Measurements from ENCODE around the gene GABRB2.

Gene GABRB2

DNA sequence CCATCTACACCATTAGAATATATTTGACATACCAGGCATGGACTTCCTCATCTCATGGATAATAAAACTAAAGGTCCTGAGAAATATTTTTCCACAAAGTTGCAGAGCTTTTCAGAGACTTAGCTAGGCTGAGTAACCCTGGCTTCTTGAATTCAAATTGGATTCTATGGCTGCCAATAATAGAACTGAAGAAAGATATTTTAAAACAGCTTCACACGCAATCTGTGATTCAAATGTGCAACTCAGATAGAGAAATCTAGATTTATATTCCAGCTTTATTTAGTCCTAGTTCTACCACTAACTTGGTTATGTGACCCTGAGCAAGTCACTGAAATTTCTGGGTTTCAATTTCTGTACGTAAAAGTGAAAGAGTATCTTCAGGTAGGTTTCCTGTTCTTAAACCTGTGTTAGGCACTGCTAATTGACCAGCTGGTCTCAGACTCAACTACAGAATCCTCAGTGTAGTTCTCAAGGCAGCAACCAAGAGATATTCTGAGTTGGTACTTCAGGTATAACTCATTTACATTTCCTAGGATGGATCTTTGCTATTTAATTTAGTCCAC is 235.3 kb downstream of the GABRB2 start:
- Histone ChIP-seq H2AK5ac (ENCODE audit: low read length) (no peak overlapping the region), H3K27me3 (ENCODE audit: insufficient read depth, low read length, poor library complexity) (no peaks in the 10 kb centered on the region), H2BK5ac (ENCODE audit: low read length) (no peak overlapping the region), H2BK15ac (replicated peaks; ENCODE audit: low read depth) (no peak overlapping the region), H3K79me2 (ENCODE audit: control insufficient read depth, insufficient read depth, low read length) (no peaks in the 10 kb centered on the region), H3K56ac (ENCODE audit: low read length) (no peak overlapping the region), H3K9ac (ENCODE audit: low read length) (no peak overlapping the region), H3K36me3 (ENCODE audit: control insufficient read depth, insufficient read depth, low read length) (no peaks in the 10 kb centered on the region), H4K5ac (ENCODE audit: low read length) (no peak overlapping the region), H4K8ac (ENCODE audit: low read depth, low read length) (no peak overlapping the region), H3K4me3 (ENCODE audit: low read length) (no peak overlapping the region), H3K4me2 (ENCODE audit: low read length) (no peak overlapping the region), H3K4me1 (ENCODE audit: control insufficient read depth, low read depth, low read length) (no peaks in the 10 kb centered on the region), H3K27ac (ENCODE audit: low read depth, low read length) (no peak overlapping the region), H3K23ac (ENCODE audit: low read length) (no peak overlapping the region), H3K4ac (ENCODE audit: low read depth, low read length) (no peak overlapping the region), H2BK120ac (ENCODE audit: low read depth, low read length) (no peak overlapping the region), H3K79me1 (ENCODE audit: low read length) (no peaks in the 10 kb centered on the region), H3K18ac (ENCODE audit: low read length) (no peak overlapping the region)
- WGBS (ENCODE audit: extremely low coverage, insufficient coverage, low lambda C conversion rate) = no CpG with 5 or more reads among the region's 2 CpGs
- DNase-seq = no peak

DNA sequence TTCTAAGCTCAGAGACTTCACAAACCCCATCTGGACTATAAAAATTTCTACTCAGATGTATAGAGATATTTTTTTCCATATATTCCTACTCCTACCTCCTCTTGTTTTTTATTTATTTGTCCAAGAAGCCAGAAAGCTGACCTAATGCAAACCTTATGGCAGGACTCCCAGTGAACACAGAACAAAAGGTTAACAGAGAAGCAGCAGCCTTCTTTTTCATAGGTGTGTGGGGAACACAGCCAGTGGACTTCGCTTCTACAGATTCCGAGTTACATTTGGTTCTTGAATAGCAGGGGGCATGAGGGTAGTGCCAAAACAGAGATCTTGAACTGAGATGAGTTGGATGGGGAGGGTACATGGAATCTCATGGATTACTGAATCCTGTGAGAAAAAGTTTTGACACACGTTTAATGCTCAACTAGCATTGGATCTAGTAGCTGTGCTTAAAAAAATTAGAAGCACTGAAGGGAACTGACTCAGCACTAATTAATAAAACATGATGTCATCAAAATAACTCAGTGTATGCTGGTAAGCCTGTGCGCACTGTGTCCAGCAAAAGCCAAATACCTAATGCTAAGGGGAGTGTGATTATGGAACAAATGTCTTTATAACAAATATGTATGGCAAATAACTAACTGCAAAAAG is 240.1 kb downstream of the GABRB2 start:
- Histone ChIP-seq H3K4me1 (ENCODE audit: control insufficient read depth, low read depth, low read length) (no peaks in the 10 kb centered on the region), H3K27ac (ENCODE audit: low read depth, low read length) (no peak overlapping the region), H3K36me3 (ENCODE audit: control insufficient read depth, insufficient read depth, low read length) (no peaks in the 10 kb centered on the region), H2BK15ac (replicated peaks; ENCODE audit: low read depth) (no peak overlapping the region), H3K4me2 (ENCODE audit: low read length) (no peak overlapping the region), H4K8ac (ENCODE audit: low read depth, low read length) (no peak overlapping the region), H3K4ac (ENCODE audit: low read depth, low read length) (no peak overlapping the region), H2BK5ac (ENCODE audit: low read length) (no peak overlapping the region), H3K18ac (ENCODE audit: low read length) (no peak overlapping the region), H3K23ac (ENCODE audit: low read length) (no peak overlapping the region), H2BK120ac (ENCODE audit: low read depth, low read length) (no peak overlapping the region), H2AK5ac (ENCODE audit: low read length) (no peak overlapping the region), H3K79me1 (ENCODE audit: low read length) (no peaks in the 10 kb centered on the region), H4K5ac (ENCODE audit: low read length) (no peak overlapping the region), H3K56ac (ENCODE audit: low read length) (no peak overlapping the region), H3K79me2 (ENCODE audit: control insufficient read depth, insufficient read depth, low read length) (no peaks in the 10 kb centered on the region), H3K4me3 (ENCODE audit: low read length) (no peak overlapping the region), H3K27me3 (ENCODE audit: insufficient read depth, low read length, poor library complexity) (no peaks in the 10 kb centered on the region), H3K9ac (ENCODE audit: low read length) (no peak overlapping the region)
- DNase-seq = no peak
- WGBS (ENCODE audit: extremely low coverage, insufficient coverage, low lambda C conversion rate) = no CpG with 5 or more reads among the region's 4 CpGs

DNA sequence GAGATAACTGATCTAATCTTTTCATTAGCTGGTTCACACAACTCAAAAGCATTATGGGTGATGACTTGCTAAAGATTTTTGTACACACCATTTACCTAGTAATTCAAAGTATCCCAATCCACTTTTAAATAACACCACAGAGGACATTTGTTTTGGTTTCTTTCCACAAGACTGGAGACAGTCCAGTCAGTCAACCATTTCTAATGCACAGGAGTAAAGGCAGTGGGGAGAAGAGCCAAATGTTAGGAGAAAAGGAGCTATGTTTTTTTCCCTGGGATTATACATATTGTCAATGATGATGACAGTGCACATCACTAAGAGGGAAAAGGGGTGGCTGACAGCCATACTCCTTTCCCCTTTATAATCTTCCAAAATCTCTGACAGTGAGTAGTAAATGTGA is 240.9 kb downstream of the GABRB2 start:
- no peak for DNase-seq
- Histone ChIP-seq H3K79me2 (ENCODE audit: control insufficient read depth, insufficient read depth, low read length) (no peaks in the 10 kb centered on the region), H3K56ac (ENCODE audit: low read length) (no peak overlapping the region), H3K9ac (ENCODE audit: low read length) (no peak overlapping the region), H3K4ac (ENCODE audit: low read depth, low read length) (no peak overlapping the region), H3K36me3 (ENCODE audit: control insufficient read depth, insufficient read depth, low read length) (no peaks in the 10 kb centered on the region), H4K5ac (ENCODE audit: low read length) (no peak overlapping the region), H2BK15ac (replicated peaks; ENCODE audit: low read depth) (no peak overlapping the region), H3K4me2 (ENCODE audit: low read length) (no peak overlapping the region), H2BK120ac (ENCODE audit: low read depth, low read length) (no peak overlapping the region), H2AK5ac (ENCODE audit: low read length) (no peak overlapping the region), H2BK5ac (ENCODE audit: low read length) (no peak overlapping the region), H3K4me1 (ENCODE audit: control insufficient read depth, low read depth, low read length) (no peaks in the 10 kb centered on the region), H3K18ac (ENCODE audit: low read length) (no peak overlapping the region), H3K4me3 (ENCODE audit: low read length) (no peak overlapping the region), H3K23ac (ENCODE audit: low read length) (no peak overlapping the region), H3K79me1 (ENCODE audit: low read length) (no peaks in the 10 kb centered on the region), H3K27ac (ENCODE audit: low read depth, low read length) (no peak overlapping the region), H3K27me3 (ENCODE audit: insufficient read depth, low read length, poor library complexity) (no peaks in the 10 kb centered on the region), H4K8ac (ENCODE audit: low read depth, low read length) (no peak overlapping the region)

DNA sequence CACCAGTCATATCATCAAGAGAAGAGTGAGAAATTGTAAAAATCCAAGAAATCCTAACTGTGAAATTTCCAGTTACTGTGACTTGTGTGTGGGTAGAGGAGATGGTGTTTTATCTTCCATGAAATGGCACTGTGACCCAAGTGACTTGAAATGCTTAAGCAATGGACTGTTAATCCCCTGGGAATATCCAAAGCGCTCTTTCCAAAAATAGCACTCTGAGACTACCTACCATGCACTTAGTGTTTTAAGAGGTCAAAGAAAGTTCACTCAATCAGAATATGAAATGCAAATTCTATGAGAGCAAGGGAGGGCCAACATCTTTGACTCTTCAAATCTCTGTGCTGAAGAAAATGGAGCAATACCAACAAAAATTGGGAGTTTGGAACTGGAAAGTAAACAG is 244.0 kb downstream of the GABRB2 start:
- H4K8ac ChIP-seq (ENCODE audit: low read depth, low read length) = no peak overlapping the region
- no peak overlapping the region for H2BK120ac ChIP-seq (ENCODE audit: low read depth, low read length)
- no CpG with 5 or more reads among the region's 1 CpG for WGBS (ENCODE audit: extremely low coverage, insufficient coverage, low lambda C conversion rate)
- H3K4me1 ChIP-seq (ENCODE audit: control insufficient read depth, low read depth, low read length) = no peaks in the 10 kb centered on the region
- no peaks in the 10 kb centered on the region for H3K79me1 ChIP-seq (ENCODE audit: low read length)
- H3K79me2 ChIP-seq (ENCODE audit: control insufficient read depth, insufficient read depth, low read length) = no peaks in the 10 kb centered on the region
- H3K27ac ChIP-seq (ENCODE audit: low read depth, low read length) = no peak overlapping the region
- H2AK5ac ChIP-seq (ENCODE audit: low read length) = no peak overlapping the region
- H2BK5ac ChIP-seq (ENCODE audit: low read length) = no peak overlapping the region
- no peak overlapping the region for H3K56ac ChIP-seq (ENCODE audit: low read length)
- H3K4me3 ChIP-seq (ENCODE audit: low read length) = no peak overlapping the region
- H3K9ac ChIP-seq (ENCODE audit: low read length) = no peak overlapping the region
- H3K23ac ChIP-seq (ENCODE audit: low read length) = no peak overlapping the region
- H2BK15ac ChIP-seq (replicated peaks; ENCODE audit: low read depth) = no peak overlapping the region
- no peak overlapping the region for H3K4ac ChIP-seq (ENCODE audit: low read depth, low read length)
- H4K5ac ChIP-seq (ENCODE audit: low read length) = no peak overlapping the region
- DNase-seq = no peak
- no peak overlapping the region for H3K18ac ChIP-seq (ENCODE audit: low read length)
- H3K36me3 ChIP-seq (ENCODE audit: control insufficient read depth, insufficient read depth, low read length) = no peaks in the 10 kb centered on the region
- no peak overlapping the region for H3K4me2 ChIP-seq (ENCODE audit: low read length)
- no peaks in the 10 kb centered on the region for H3K27me3 ChIP-seq (ENCODE audit: insufficient read depth, low read length, poor library complexity)

DNA sequence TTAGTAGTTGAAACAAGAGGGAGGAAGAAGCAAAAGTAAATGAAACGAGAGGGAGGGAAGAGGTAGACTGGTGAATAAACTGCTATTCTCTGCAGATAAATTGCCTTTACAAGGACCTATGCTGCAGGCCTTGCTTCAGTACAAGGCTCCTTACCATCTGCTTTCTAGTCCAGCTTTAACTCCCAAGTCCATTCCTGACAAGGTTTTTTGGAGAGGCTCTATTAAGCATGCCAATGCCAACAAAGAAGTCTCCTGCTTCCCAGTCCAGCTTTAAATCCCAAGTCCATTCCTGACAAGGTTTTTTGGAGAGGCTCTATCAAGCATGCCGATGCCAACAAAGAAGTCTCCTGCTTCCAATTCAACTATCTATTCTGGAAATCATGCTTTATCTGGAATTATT is 244.9 kb downstream of the GABRB2 start:
- no peak overlapping the region for H3K4ac ChIP-seq (ENCODE audit: low read depth, low read length)
- no peaks in the 10 kb centered on the region for H3K79me2 ChIP-seq (ENCODE audit: control insufficient read depth, insufficient read depth, low read length)

DNA sequence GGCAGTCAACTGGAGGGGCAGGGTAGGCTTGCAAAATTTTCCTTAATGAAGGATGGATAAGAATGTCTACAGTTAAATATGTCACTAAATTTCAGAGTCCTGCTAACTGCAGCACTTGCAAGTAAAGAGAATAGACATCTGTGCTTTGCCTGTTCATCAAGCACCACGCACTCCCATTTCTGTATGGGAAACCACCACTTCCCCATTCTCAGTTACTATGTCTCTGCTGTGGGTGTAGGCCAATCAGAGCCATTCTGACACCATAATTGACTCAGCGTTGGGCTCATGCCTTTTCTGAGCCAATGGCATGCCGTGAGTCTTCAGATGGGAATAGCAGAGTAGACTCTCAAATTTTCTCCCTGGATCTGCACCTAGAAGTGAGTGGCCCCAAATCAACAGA is 247.5 kb downstream of the GABRB2 start:
- no peak overlapping the region for H3K9ac ChIP-seq (ENCODE audit: low read length)
- no peaks in the 10 kb centered on the region for H3K79me1 ChIP-seq (ENCODE audit: low read length)
- H3K56ac ChIP-seq (ENCODE audit: low read length) = no peak overlapping the region
- H3K27me3 ChIP-seq (ENCODE audit: insufficient read depth, low read length, poor library complexity) = no peaks in the 10 kb centered on the region
- H3K79me2 ChIP-seq (ENCODE audit: control insufficient read depth, insufficient read depth, low read length) = no peaks in the 10 kb centered on the region
- H4K5ac ChIP-seq (ENCODE audit: low read length) = no peak overlapping the region
- no peak overlapping the region for H3K27ac ChIP-seq (ENCODE audit: low read depth, low read length)
- no CpG with 5 or more reads among the region's 3 CpGs for WGBS (ENCODE audit: extremely low coverage, insufficient coverage, low lambda C conversion rate)
- no peak overlapping the region for H4K8ac ChIP-seq (ENCODE audit: low read depth, low read length)
- H3K23ac ChIP-seq (ENCODE audit: low read length) = no peak overlapping the region
- no peak overlapping the region for H3K4me3 ChIP-seq (ENCODE audit: low read length)
- H2BK5ac ChIP-seq (ENCODE audit: low read length) = no peak overlapping the region
- H2BK15ac ChIP-seq (replicated peaks; ENCODE audit: low read depth) = no peak overlapping the region
- no peaks in the 10 kb centered on the region for H3K36me3 ChIP-seq (ENCODE audit: control insufficient read depth, insufficient read depth, low read length)
- H2BK120ac ChIP-seq (ENCODE audit: low read depth, low read length) = no peak overlapping the region
- H3K4me2 ChIP-seq (ENCODE audit: low read length) = no peak overlapping the region
- H2AK5ac ChIP-seq (ENCODE audit: low read length) = no peak overlapping the region
- H3K4me1 ChIP-seq (ENCODE audit: control insufficient read depth, low read depth, low read length) = no peaks in the 10 kb centered on the region
- H3K4ac ChIP-seq (ENCODE audit: low read depth, low read length) = no peak overlapping the region
- H3K18ac ChIP-seq (ENCODE audit: low read length) = no peak overlapping the region
- no peak for DNase-seq

More for the DNA sequence above, 244.9 kb downstream of the GABRB2 start:
- no CpG with 5 or more reads among the region's 2 CpGs for WGBS (ENCODE audit: extremely low coverage, insufficient coverage, low lambda C conversion rate)
- no peak overlapping the region for H2BK5ac ChIP-seq (ENCODE audit: low read length)
- no peaks in the 10 kb centered on the region for H3K4me1 ChIP-seq (ENCODE audit: control insufficient read depth, low read depth, low read length)
- H2BK15ac ChIP-seq (replicated peaks; ENCODE audit: low read depth) = no peak overlapping the region
- no peak overlapping the region for H3K18ac ChIP-seq (ENCODE audit: low read length)
- no peaks in the 10 kb centered on the region for H3K36me3 ChIP-seq (ENCODE audit: control insufficient read depth, insufficient read depth, low read length)
- H4K5ac ChIP-seq (ENCODE audit: low read length) = no peak overlapping the region
- H3K27me3 ChIP-seq (ENCODE audit: insufficient read depth, low read length, poor library complexity) = no peaks in the 10 kb centered on the region
- H3K56ac ChIP-seq (ENCODE audit: low read length) = no peak overlapping the region
- H3K27ac ChIP-seq (ENCODE audit: low read depth, low read length) = no peak overlapping the region
- H3K4me2 ChIP-seq (ENCODE audit: low read length) = no peak overlapping the region
- H2BK120ac ChIP-seq (ENCODE audit: low read depth, low read length) = no peak overlapping the region
- DNase-seq = no peak
- H3K4me3 ChIP-seq (ENCODE audit: low read length) = no peak overlapping the region
- no peaks in the 10 kb centered on the region for H3K79me1 ChIP-seq (ENCODE audit: low read length)
- H3K23ac ChIP-seq (ENCODE audit: low read length) = no peak overlapping the region
- H4K8ac ChIP-seq (ENCODE audit: low read depth, low read length) = no peak overlapping the region
- H3K9ac ChIP-seq (ENCODE audit: low read length) = no peak overlapping the region
- H2AK5ac ChIP-seq (ENCODE audit: low read length) = no peak overlapping the region
